ENCODE results near the gene TPSAB1.

DNA sequence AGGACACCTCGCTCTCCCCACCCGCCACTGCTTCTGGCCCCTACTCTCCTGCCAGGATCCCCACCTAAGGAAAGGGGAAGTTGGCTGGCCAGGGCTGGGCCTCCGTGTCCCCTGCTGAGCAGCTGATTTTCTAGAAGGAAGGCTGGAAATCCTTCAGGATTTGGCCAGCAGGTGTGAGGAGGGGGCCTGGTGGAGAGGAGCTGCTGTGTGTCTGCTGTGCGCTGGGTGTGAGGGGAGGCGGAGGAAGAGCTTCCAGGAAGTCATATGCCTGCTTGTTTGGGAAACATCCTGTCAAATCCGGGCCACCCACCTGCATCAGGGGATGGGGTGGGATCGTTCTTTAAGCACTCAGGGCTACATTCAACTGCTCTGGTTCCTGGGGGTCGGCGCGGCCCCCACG, 44.0 kb upstream of the TPSAB1 start:
- TF ChIP-seq, protein P1, sequence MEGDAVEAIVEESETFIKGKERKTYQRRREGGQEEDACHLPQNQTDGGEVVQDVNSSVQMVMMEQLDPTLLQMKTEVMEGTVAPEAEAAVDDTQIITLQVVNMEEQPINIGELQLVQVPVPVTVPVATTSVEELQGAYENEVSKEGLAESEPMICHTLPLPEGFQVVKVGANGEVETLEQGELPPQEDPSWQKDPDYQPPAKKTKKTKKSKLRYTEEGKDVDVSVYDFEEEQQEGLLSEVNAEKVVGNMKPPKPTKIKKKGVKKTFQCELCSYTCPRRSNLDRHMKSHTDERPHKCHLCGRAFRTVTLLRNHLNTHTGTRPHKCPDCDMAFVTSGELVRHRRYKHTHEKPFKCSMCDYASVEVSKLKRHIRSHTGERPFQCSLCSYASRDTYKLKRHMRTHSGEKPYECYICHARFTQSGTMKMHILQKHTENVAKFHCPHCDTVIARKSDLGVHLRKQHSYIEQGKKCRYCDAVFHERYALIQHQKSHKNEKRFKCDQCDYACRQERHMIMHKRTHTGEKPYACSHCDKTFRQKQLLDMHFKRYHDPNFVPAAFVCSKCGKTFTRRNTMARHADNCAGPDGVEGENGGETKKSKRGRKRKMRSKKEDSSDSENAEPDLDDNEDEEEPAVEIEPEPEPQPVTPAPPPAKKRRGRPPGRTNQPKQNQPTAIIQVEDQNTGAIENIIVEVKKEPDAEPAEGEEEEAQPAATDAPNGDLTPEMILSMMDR (IDR thresholded peaks at IDR 0.05; ENCODE audit: insufficient read depth, low read length): no peak
- TF ChIP-seq POLR2AphosphoS5 (IDR thresholded peaks at IDR 0.05; ENCODE audit: low read depth) (no peak), GABPA (IDR thresholded peaks at IDR 0.05; ENCODE audit: low read depth) (no peak)
- TF ChIP-seq, protein P2, sequence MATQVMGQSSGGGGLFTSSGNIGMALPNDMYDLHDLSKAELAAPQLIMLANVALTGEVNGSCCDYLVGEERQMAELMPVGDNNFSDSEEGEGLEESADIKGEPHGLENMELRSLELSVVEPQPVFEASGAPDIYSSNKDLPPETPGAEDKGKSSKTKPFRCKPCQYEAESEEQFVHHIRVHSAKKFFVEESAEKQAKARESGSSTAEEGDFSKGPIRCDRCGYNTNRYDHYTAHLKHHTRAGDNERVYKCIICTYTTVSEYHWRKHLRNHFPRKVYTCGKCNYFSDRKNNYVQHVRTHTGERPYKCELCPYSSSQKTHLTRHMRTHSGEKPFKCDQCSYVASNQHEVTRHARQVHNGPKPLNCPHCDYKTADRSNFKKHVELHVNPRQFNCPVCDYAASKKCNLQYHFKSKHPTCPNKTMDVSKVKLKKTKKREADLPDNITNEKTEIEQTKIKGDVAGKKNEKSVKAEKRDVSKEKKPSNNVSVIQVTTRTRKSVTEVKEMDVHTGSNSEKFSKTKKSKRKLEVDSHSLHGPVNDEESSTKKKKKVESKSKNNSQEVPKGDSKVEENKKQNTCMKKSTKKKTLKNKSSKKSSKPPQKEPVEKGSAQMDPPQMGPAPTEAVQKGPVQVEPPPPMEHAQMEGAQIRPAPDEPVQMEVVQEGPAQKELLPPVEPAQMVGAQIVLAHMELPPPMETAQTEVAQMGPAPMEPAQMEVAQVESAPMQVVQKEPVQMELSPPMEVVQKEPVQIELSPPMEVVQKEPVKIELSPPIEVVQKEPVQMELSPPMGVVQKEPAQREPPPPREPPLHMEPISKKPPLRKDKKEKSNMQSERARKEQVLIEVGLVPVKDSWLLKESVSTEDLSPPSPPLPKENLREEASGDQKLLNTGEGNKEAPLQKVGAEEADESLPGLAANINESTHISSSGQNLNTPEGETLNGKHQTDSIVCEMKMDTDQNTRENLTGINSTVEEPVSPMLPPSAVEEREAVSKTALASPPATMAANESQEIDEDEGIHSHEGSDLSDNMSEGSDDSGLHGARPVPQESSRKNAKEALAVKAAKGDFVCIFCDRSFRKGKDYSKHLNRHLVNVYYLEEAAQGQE (IDR thresholded peaks at IDR 0.05; ENCODE audit: insufficient replicate concordance, low read depth): no peak

Data from HL-60 (cell line).